Left renal pelvis (tissue), 4 donors: ENCODE measurements around the gene C10orf62. TPM values are rescaled to one million over a fixed set of nuclear protein-coding genes. Genes with fewer than 3 reads are reported as not detected.
A peak's percentile ranks its signal among the peaks of the same experiment; 100 is the strongest.

Source experiments
- DNase-seq, 4 donors: peaks; one replicate each; pipeline ENCODE4 v3.0.0-alpha.2; 2013; ENCODE audit warnings: low read depth in 4 of 4, low spot score in 3 of 4
- polyA plus RNA-seq, 4 donors: library from polyadenylated mRNA; unstranded; fragments of 120-200 nt; gene quantifications; one replicate each; pipeline ENCODE4 v1.2.1, GENCODE V29; 2013; ENCODE audit not compliant: insufficient read length in 4 of 4

C10orf62 gene
- polyA plus RNA-seq, 4 donors: 0.45 to 0.73 TPM; not detected in 2

DNA sequence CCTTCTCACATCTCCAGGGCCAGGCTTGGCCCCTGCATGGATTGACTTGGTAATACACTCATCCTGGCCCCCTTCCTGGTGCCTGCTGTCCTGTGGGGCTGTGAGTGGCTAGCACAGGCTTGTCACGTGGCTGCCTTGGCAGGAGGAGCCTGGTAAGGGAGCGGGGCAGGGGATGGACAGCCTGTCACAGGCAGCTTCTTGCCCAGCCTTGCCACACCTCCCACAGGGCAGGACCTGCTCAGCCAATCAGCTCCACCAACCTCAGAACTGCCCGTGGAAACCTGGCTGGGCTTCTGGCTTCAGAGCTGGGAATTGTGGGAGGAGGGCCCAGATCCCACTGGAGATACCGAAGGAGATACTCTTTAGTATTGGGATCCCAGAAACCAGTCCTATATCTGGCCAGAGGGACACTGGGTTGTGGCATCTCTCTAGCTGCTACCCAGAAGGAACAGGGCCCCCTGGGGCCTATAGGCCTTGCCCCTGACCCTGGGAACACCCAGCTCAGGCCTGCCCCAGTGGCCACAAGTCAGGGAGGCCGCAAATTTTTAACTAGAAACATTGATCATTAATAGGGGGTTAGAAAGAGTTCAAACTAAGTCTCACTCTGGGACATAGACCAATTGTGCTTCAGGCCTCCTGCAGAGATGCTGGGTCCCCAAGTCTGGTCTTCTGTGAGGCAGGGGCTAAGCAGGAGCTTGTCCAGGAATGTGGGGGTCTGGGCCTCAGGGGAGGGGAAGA lies 5.3 kb upstream of the C10orf62 start, which contains the start of gene HOGA1:
HOGA1 (plus strand) TSS at position 330 of the 738 bp plus-strand sequence; CDS start at position 645, 315 bp downstream.
- peak in 3 of 4 donors; percentile 35 to 59 (median 38) for DNase-seq

GRCh38 chr10:97584798-97585438 lies 4.6 kb upstream of the C10orf62 start:
- no peak for DNase-seq

GRCh38 chr10:97585439-97585811 lies 4.1 kb upstream of the C10orf62 start:
- DNase-seq: no peak

- DNase-seq: no peak
These were observed 2.3 kb upstream of the C10orf62 start for GRCh38 chr10:97587183-97587582.

DNA sequence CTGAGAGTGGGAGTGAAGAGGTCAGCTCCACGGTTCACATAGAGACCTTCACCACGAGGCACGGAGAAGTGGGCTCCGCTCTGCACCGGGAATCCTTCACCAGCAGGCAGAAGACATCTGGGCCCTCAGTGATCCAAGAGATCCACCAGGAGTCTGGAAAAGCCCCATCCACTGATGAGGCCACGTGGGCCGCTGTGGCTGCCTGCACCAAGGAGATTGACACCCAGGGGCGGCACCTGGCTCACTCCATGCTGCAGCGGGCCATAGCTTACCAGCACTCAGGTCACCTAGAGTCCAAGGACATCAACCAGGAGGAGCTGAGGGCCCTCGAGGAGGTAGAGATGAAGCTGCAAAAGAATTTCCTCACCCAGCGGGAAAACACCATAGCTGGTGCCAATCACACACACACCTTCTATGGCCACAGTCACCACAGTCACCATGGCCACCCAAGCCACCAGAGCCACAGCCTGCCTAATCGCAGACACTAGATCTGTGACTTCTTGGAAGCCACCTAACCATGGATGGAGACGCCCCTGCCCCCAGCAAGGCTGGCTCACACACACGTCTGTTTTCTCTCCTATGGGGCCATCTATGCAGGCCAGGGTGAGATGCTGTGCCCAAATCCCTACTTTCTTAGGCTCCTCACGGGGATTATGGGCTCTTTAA lies 694 bp downstream of the C10orf62 start:
- no peak for DNase-seq

DNA sequence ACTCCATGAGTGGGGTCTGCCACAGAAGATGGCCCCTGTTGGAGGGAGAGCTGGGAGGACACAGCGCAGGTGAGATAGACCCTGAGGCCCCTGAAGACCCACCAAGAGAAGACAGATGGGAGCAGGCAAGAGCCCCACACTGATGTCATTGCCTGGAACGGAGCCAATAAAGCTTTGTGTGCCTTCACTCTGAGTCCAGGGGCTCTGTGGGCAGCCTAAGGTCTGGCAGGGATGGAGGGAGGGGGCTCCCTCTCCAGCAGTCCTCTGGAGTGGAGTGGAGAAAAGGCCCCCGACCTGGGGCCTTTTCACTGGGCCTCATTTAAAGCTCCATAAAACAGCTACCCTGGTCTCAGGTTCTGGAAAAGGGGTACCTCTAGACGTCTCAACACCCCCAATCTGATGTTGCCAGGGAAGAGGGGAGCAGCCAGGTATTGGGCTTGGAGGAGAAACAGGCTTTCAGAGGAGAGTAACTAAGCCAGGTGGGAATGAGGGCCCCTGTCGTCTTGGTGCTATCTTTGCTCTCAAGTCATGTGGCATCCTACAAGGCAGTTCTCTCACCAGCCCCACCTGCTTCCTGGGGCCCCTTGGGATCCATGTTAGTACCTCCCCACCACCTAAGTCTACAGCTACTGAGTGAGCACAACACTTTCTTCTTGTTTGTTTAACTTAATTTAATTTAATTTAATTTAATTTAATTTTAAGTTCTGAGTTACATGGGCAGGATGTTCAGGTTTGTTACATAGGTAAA lies 1.4 kb downstream of the C10orf62 start:
- no peak for DNase-seq

DNA sequence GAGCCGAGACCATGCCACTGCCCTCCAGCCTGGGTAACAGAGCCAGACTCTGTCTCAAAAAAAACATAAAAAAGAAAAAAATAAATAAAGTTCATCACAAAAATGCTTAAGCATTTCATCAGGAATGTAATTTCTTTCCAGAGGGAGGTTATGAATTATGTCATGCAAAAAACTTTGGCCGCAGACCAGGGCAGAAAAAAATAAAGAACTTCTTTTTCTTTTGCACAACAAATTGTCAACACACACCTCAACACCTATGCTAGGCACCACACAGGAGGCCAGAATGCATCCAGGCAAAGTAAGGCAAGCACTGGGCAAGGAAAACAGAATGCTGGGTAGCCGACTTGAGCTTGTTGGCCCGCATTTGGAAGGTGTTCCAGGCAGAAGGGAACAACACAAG lies 3.9 kb downstream of the C10orf62 start:
- no peak for DNase-seq

- DNase-seq: no peak
These were observed 6.9 kb downstream of the C10orf62 start for GRCh38 chr10:97596101-97597082.

GRCh38 chr10:97597778-97598177 lies 8.3 kb downstream of the C10orf62 start:
- DNase-seq: no peak

- no peak for DNase-seq
These were observed 9.1 kb downstream of the C10orf62 start for GRCh38 chr10:97598407-97599271.

- DNase-seq: no peak
These were observed 9.7 kb downstream of the C10orf62 start for GRCh38 chr10:97599272-97599619.

- DNase-seq: no peak
These were observed 11.1 kb downstream of the C10orf62 start for GRCh38 chr10:97600616-97601015.

DNA sequence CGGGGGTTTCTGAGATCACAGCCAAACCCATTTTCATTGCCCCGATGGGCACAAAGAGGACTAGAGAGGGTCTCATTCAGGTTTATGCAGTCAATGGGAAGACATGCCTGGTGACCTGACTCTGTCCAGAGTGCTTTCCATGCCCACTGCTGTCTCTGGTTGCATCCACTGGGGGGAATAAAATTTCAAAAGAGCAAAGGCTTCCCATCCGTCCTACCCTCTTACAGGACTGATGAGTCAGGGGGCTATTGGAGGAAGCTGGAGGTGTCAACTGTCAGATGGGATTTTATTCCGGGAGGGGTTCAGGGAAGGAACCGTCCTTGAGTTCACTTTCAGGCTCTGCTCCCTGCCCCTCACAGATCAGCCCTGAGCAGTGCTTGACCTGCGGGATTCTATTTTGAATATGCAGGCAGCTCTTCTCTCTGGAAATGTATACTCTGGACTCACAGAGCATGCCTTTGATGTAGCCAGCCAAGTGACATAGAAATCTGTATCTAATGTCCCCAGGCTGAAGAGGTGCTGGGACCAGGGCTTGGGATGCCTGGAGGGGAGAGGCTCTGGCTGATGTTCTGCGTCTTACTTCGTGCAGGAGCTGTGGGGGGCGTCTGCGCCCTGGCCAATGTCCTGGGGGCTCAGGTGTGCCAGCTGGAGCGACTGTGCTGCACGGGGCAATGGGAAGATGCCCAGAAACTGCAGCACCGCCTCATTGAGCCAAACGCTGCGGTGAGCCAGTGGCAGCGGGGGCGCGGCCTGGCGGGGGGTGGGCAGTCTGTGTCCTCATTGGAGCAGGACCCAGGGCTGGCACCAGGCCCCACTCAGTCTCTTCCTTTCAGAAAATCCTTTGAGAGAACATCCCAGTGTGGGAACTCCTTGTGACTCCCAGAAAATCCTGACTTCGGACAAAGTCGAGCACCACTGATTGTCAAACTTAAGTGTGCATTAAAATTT lies 12.0 kb downstream of the C10orf62 start:
- DNase-seq: no peak

DNA sequence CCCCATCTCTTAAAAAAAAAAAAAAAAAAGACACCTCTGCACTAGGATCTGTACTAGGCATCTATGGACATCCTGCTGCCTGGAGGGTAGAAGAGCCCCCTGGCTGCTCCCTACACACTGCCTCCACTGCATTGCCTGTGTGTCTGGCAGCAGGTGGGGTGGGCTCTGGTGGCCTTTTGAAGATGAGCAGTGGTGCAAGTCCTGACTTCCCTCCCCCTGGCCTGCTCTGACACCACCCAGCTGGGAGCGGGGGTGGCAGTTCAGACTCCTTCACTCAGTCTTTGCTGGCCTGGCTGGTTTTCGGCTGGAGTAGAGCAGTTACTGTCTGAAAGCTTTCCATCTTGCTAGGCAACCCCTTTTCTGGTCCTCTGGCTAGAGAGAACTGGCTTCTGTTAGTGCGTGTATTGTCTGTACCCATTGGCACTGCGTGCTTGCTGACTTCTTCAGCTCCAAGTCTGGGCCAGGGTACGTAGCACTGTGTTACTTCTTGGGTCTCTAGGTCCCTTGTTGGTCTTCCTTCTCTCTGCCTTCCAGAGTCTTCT lies 17.6 kb downstream of the C10orf62 start:
- DNase-seq: no peak

- DNase-seq: no peak
These were observed 19.6 kb downstream of the C10orf62 start for GRCh38 chr10:97608991-97609561.

DNA sequence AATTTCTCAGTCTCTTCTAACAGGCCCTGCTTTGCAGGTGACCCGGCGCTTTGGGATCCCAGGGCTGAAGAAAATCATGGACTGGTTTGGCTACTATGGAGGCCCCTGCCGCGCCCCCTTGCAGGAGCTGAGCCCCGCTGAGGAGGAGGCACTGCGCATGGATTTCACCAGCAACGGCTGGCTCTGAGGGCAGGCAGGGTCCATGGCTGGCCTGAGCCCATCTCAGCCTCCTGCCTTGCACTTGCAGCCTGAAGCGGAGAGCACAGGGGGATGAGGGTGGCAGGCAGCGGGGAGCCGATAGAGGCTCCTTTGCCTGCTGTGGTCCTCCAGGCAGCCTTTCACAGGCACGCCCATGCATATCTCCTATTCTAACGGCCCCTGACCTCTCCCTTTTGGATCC lies 22.0 kb downstream of the C10orf62 start:
- no peak for DNase-seq

DNA sequence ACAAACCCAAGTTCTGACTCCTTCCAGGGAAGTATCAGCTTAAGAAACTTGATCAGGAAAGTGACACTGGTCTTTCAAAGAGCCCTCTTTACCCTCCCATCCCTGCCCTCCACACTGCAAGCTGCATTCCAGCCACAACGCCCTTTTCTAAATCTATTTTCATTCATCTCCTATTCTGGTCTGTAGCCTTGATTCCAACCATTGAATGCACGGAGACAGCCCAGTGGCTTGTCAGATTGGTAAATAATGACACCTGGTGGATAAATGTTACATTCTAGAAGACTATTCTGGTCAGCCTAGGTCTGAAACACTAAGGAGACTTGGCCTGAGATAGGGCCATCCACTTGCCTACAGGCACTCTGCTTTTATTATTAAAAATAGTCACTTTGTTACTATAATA lies 22.9 kb downstream of the C10orf62 start:
- no peak for DNase-seq
